H1 (cell line): ENCODE measurements around the gene CSRNP3. TPM values are rescaled to one million over a fixed set of nuclear protein-coding genes. Genes with fewer than 3 reads are reported as not detected.

Source experiments
- CTCF ChIA-PET: fragments of 300-600 bp; sonication (Branson Sonifier 250); formaldehyde crosslinking; loops from one replicate; lab custom pipeline; 2021; ENCODE audit not compliant: partially characterized antibody; lab: Charles Lee
- POLR2A ChIA-PET: fragments of 300-600 bp; sonication (Branson Sonifier 250); formaldehyde crosslinking; loops from one replicate; lab custom pipeline; 2021; ENCODE audit warnings: inconsistent platforms; ENCODE audit not compliant: partially characterized antibody; lab: Charles Lee
- DNase-seq, 2 experiments: peaks; one replicate each; pipeline versions ENCODE4 v3.0.0 to v3.0.0-alpha.2; 2010 to 2022; ENCODE audit warnings: low spot score in 2 of 2, low read depth in 1 of 2, mixed read lengths in 1 of 2
- FAIRE-seq: peaks from 2 replicates; lab custom pipeline; 2011; peaks lifted over from hg19 to GRCh38; lab: Jason Lieb, UNC
- H2AFZ ChIP-seq: 2 replicates; pipeline ENCODE4 v1.8.1; 2012; ENCODE audit warnings: low read length, inconsistent platforms
- H2AK5ac ChIP-seq: 2 replicates; pipeline ENCODE4 v1.6.1; 2013; ENCODE audit warnings: low read depth, low read length
- H2BK120ac ChIP-seq: replicated peaks from 2 replicates; pipeline ENCODE3; 2013; ENCODE audit warnings: low read depth, low read length, inconsistent platforms
- H2BK12ac ChIP-seq: 2 replicates; pipeline ENCODE4 v1.6.1; 2013; ENCODE audit warnings: low read depth, low read length
- H2BK15ac ChIP-seq: 2 replicates; pipeline ENCODE4 v1.6.1; 2013; ENCODE audit warnings: low read length
- H2BK20ac ChIP-seq: 2 replicates; pipeline ENCODE4 v1.6.1; 2013; ENCODE audit warnings: low read length
- H2BK5ac ChIP-seq: 2 replicates; pipeline ENCODE4 v1.6.1; 2013; ENCODE audit warnings: low read depth, low read length
- H3K14ac ChIP-seq: 2 replicates; pipeline ENCODE4 v1.6.1; 2013; ENCODE audit warnings: inconsistent platforms; ENCODE audit not compliant: insufficient read length
- H3K18ac ChIP-seq: 2 replicates; pipeline ENCODE4 v1.6.1; 2013; ENCODE audit warnings: low read length; ENCODE audit errors: extremely low read depth
- H3K23ac ChIP-seq: 2 replicates; pipeline ENCODE4 v1.6.1; 2013; ENCODE audit warnings: inconsistent platforms; ENCODE audit not compliant: insufficient read length
- H3K23me2 ChIP-seq: 2 replicates; pipeline ENCODE4 v1.6.1; 2013; ENCODE audit warnings: low read depth, low read length
- H3K27ac ChIP-seq: 2 replicates; pipeline ENCODE4 v1.6.1; 2011; ENCODE audit warnings: low read depth, low read length, inconsistent platforms
- H3K27me3 ChIP-seq, 4 experiments: replicated peaks in 1 of 4; 1 replicate in 1 of 4; 2 replicates in 3 of 4; pipeline versions ENCODE4 v1.6.1 to v1.8.1; 2011 to 2013; ENCODE audit warnings: low read length in 3 of 4, mild to moderate bottlenecking in 3 of 4, inconsistent platforms in 2 of 4, mixed read lengths in 2 of 4, moderate library complexity in 1 of 4; ENCODE audit not compliant: control insufficient read depth in 3 of 4, insufficient read depth in 3 of 4; ENCODE audit errors: extremely low read depth in 1 of 4
- H3K36me3 ChIP-seq, 4 experiments: 2 replicates each; pipeline versions ENCODE4 v1.6.1 to v1.8.1; 2011 to 2013; ENCODE audit warnings: mild to moderate bottlenecking in 4 of 4, low read length in 3 of 4, moderate library complexity in 2 of 4, control low read depth in 1 of 4, inconsistent platforms in 1 of 4; ENCODE audit not compliant: insufficient read depth in 4 of 4, control insufficient read depth in 2 of 4
- H3K4ac ChIP-seq: replicated peaks from 2 replicates; pipeline ENCODE3; 2013; ENCODE audit warnings: low read length, low read depth, mixed read lengths, inconsistent platforms; ENCODE audit not compliant: insufficient read length
- H3K4me1 ChIP-seq, 4 experiments: replicated peaks in 1 of 4; 1 replicate in 1 of 4; 2 replicates in 3 of 4; pipeline versions ENCODE4 v1.6.1 to v1.8.1; 2011 to 2013; ENCODE audit warnings: low read length in 3 of 4, inconsistent platforms in 2 of 4, mixed read lengths in 1 of 4; ENCODE audit not compliant: insufficient read depth in 4 of 4, control insufficient read depth in 3 of 4
- H3K4me2 ChIP-seq, 2 experiments: 2 replicates each; pipeline versions ENCODE4 v1.6.1 to v1.8.1; 2011 to 2013; ENCODE audit warnings: low read depth in 2 of 2, low read length in 2 of 2, control low read depth in 1 of 2, inconsistent platforms in 1 of 2, mild to moderate bottlenecking in 1 of 2; ENCODE audit not compliant: insufficient read depth in 1 of 2
- H3K4me3 ChIP-seq, 4 experiments: fragments of 200-600, 300-600 bp in 1 of 4; sonication (generic), shearing (Covaris generic), sonication (Bioruptor Twin) in 1 of 4; 2 replicates each; pipeline versions ENCODE4 v1.5.1 to v1.8.1; 2011 to 2016; ENCODE audit warnings: low read length in 4 of 4, low read depth in 3 of 4, control low read depth in 2 of 4, inconsistent platforms in 2 of 4, mild to moderate bottlenecking in 2 of 4, mixed read lengths in 1 of 4, moderate library complexity in 1 of 4; ENCODE audit not compliant: insufficient read depth in 2 of 4; ENCODE audit errors: extremely low read depth in 1 of 4
- H3K56ac ChIP-seq: replicated peaks from 2 replicates; pipeline ENCODE3; 2013; ENCODE audit warnings: low read depth, mild to moderate bottlenecking, mixed read lengths, low read length, inconsistent platforms; ENCODE audit not compliant: insufficient read length
- H3K79me1 ChIP-seq: 2 replicates; pipeline ENCODE4 v1.6.1; 2013; ENCODE audit warnings: low read depth, low read length, control low read depth
- H3K79me2 ChIP-seq, 2 experiments: 2 replicates each; pipeline versions ENCODE4 v1.6.1 to v1.8.1; 2012 to 2013; ENCODE audit warnings: low read length in 2 of 2, mild to moderate bottlenecking in 2 of 2, inconsistent platforms in 1 of 2; ENCODE audit not compliant: insufficient read depth in 2 of 2, control insufficient read depth in 1 of 2
- H3K9ac ChIP-seq, 4 experiments: replicated peaks in 1 of 4; 1 replicate in 1 of 4; 2 replicates in 3 of 4; pipeline versions ENCODE4 v1.6.1 to v1.8.1; 2011 to 2013; ENCODE audit warnings: low read depth in 3 of 4, low read length in 3 of 4, control low read depth in 2 of 4, mild to moderate bottlenecking in 2 of 4, moderate library complexity in 2 of 4, inconsistent platforms in 1 of 4; ENCODE audit errors: extremely low read depth in 1 of 4
- H3K9me3 ChIP-seq, 2 experiments: 2 replicates each; pipeline versions ENCODE4 v1.6.1 to v1.8.1; 2012 to 2013; ENCODE audit warnings: mild to moderate bottlenecking in 2 of 2, moderate library complexity in 2 of 2, control low read depth in 1 of 2, inconsistent platforms in 1 of 2, low read depth in 1 of 2, low read length in 1 of 2, mixed read lengths in 1 of 2; ENCODE audit not compliant: insufficient read depth in 2 of 2
- H4K20me1 ChIP-seq, 2 experiments: replicated peaks in 1 of 2; 2 replicates each; pipeline versions ENCODE3 to v1.8.1; 2011 to 2013; ENCODE audit warnings: inconsistent platforms in 2 of 2, low read length in 2 of 2, mild to moderate bottlenecking in 1 of 2; ENCODE audit not compliant: insufficient read depth in 2 of 2, control insufficient read depth in 1 of 2
- H4K5ac ChIP-seq: 2 replicates; pipeline ENCODE4 v1.6.1; 2013; ENCODE audit warnings: low read length, low read depth, mixed read lengths, inconsistent platforms; ENCODE audit not compliant: insufficient read length
- H4K8ac ChIP-seq: 2 replicates; pipeline ENCODE4 v1.8.0; 2013; ENCODE audit warnings: mild to moderate bottlenecking, moderate library complexity, low read length, inconsistent platforms; ENCODE audit not compliant: insufficient read depth; ENCODE audit errors: extremely low read depth
- H4K91ac ChIP-seq: replicated peaks from 2 replicates; pipeline ENCODE3; 2013; ENCODE audit warnings: low read length, mixed read lengths, inconsistent platforms; ENCODE audit not compliant: insufficient read length
- GTF2F1 ChIP-seq: IDR thresholded peaks from 2 replicates; pipeline ENCODE4 v1.6.1; 2012; ENCODE audit warnings: low read depth, low read length, improper control_type of control experiment, borderline replicate concordance
- JUN ChIP-seq: IDR thresholded peaks from 2 replicates; pipeline ENCODE4 v1.6.1; 2011; ENCODE audit warnings: low read depth, mild to moderate bottlenecking, improper control_type of control experiment, low read length
- KDM4A ChIP-seq: IDR thresholded peaks from one replicate; pipeline ENCODE4 v1.7.1; 2012; ENCODE audit warnings: low read depth, mild to moderate bottlenecking, moderate library complexity, low read length, inconsistent platforms; ENCODE audit not compliant: severe bottlenecking
- KDM5A ChIP-seq: fragments of 200-600 bp; IDR thresholded peaks from 2 replicates; pipeline ENCODE4 v1.7.1; 2012; ENCODE audit warnings: mild to moderate bottlenecking, low read length, inconsistent platforms, mixed read lengths
- MAFK ChIP-seq: IDR thresholded peaks from 2 replicates; pipeline ENCODE4 v1.6.1; 2012; ENCODE audit warnings: low read depth, mild to moderate bottlenecking, improper control_type of control experiment, low read length
- POLR2A ChIP-seq, 2 experiments: IDR thresholded peaks; 1 replicate in 1 of 2; 2 replicates in 1 of 2; pipeline ENCODE4 v1.6.1; 2011; ENCODE audit warnings: low read depth in 2 of 2, low read length in 2 of 2, mild to moderate bottlenecking in 2 of 2; ENCODE audit errors: control extremely low read depth in 1 of 2
- POLR2AphosphoS5 ChIP-seq: IDR thresholded peaks from 2 replicates; pipeline ENCODE4 v1.6.1; 2011; ENCODE audit warnings: low read depth, low read length
- RAD21 ChIP-seq, 2 experiments: IDR thresholded peaks in 1 of 2; conservative IDR thresholded peaks in 1 of 2; 2 replicates each; pipeline ENCODE4 v1.6.1; 2011; ENCODE audit warnings: low read depth in 2 of 2, low read length in 2 of 2, improper control_type of control experiment in 1 of 2, inconsistent platforms in 1 of 2, mild to moderate bottlenecking in 1 of 2, moderate library complexity in 1 of 2
- RXRA ChIP-seq: IDR thresholded peaks from 2 replicates; pipeline ENCODE4 v1.6.1; 2011; ENCODE audit warnings: low read depth, mild to moderate bottlenecking, low read length, moderate library complexity; ENCODE audit not compliant: insufficient read depth
- SP1 ChIP-seq: IDR thresholded peaks from 2 replicates; pipeline ENCODE4 v1.6.1; 2011; ENCODE audit warnings: low read depth, low read length
- SRF ChIP-seq: IDR thresholded peaks from 2 replicates; pipeline ENCODE4 v1.6.1; 2011; ENCODE audit warnings: mild to moderate bottlenecking, low read depth, low read length, moderate library complexity
- TCF12 ChIP-seq: IDR thresholded peaks from 2 replicates; pipeline ENCODE4 v1.6.1; 2011; ENCODE audit warnings: low read depth, mild to moderate bottlenecking, low read length
- USF2 ChIP-seq: IDR thresholded peaks from 2 replicates; pipeline ENCODE4 v1.6.1; 2011; ENCODE audit warnings: low read length, improper control_type of control experiment
- YY1 ChIP-seq: IDR thresholded peaks from 2 replicates; pipeline ENCODE4 v1.6.1; 2011; ENCODE audit warnings: low read depth, mild to moderate bottlenecking, low read length
- ZNF274 ChIP-seq: IDR thresholded peaks from 2 replicates; pipeline ENCODE4 v1.7.0; 2012; ENCODE audit warnings: low read length, borderline replicate concordance; ENCODE audit errors: extremely low read depth
- WGBS, 2 experiments: shearing (Covaris generic) in 1 of 2; methylation state at CpG; one replicate each; pipeline versions ENCODE4 v1.1.6 to v1.1.7; 2013 to 2015; ENCODE audit warnings: low lambda C conversion rate in 2 of 2, mixed read lengths in 2 of 2, inconsistent platforms in 1 of 2, low coverage in 1 of 2, missing lambda C conversion rate in 1 of 2; ENCODE audit not compliant: insufficient replicate concordance in 2 of 2, insufficient coverage in 1 of 2, insufficient read length in 1 of 2; ENCODE audit errors: extremely low coverage in 1 of 2, missing lambda C conversion rate in 1 of 2; 5-methylcytosine and 5-hydroxymethylcytosine counted together
- polyA plus RNA-seq, 7 experiments: library from polyadenylated mRNA; depleted of rRNA in 3 of 7; stranded (reverse) in 5 of 7; unstranded in 2 of 7; fragments of >200 nt in 5 of 7; fragments of 200-250 nt in 2 of 7; gene quantifications; 1 replicate in 5 of 7; 2 replicates in 1 of 7; 4 replicates in 1 of 7; pipeline versions ENCODE4 v1.2.1 to v1.2.3, GENCODE V29; 2011 to 2013; ENCODE audit warnings: missing spikeins in 2 of 7, mixed read lengths in 2 of 7
- total RNA-seq: library from RNA; stranded (reverse); fragmentation: NEBNext Ultra II Directional; extraction: Animal tissue kit (Norgen Biotek cat#: 25700); gene quantifications from 2 replicates; pipeline ENCODE4 v1.2.1, GENCODE V29; 2021

CSRNP3 gene
- total and polyA plus RNA-seq, 2 of the 8 experiments (the other 6 are each of a cell fraction or from before 2014, with no cell fraction given), result 1.3 to 6.5 TPM

- ChIA-PET CTCF (interaction anchor here (1.0 kb wide), 1 partner anchor 188 kb away, joined by 3 read pairs; no protein-coding TSS in a partner anchor), POLR2A (no interaction called here)
- Histone ChIP-seq H3K23me2 (no peaks in the 10 kb centered on the region), H2BK20ac (no peak overlapping the region), H3K9me3 (no peaks in the 10 kb centered on the region), H2BK5ac (no peak overlapping the region), H3K4ac (no peak overlapping the region), H3K79me1 (no peaks in the 10 kb centered on the region), H3K79me2 (no peaks in the 10 kb centered on the region), H4K8ac (no peak overlapping the region), H2AFZ (no peak overlapping the region), H3K4me1 (peaks cover 0 to 4% (median 1%) of the 10 kb centered on the region in 4 experiments; a peak in 3 of 7 replicates), H3K23ac (no peak overlapping the region), H3K4me2 (no peak overlapping the region), H4K91ac (no peak overlapping the region), H2AK5ac (no peak overlapping the region), H3K56ac (no peak overlapping the region), H3K14ac (no peak overlapping the region), H3K27me3 (no peaks in the 10 kb centered on the region), H3K9ac (no peak overlapping the region), H3K18ac (no peak overlapping the region), H2BK120ac (no peak overlapping the region), H4K5ac (no peak overlapping the region), H2BK15ac (no peak overlapping the region), H3K27ac (no peak overlapping the region), H3K4me3 (no peak overlapping the region), H4K20me1 (no peaks in the 10 kb centered on the region), H3K36me3 (no peaks in the 10 kb centered on the region), H2BK12ac (no peak overlapping the region)
- 92% methylated on average over 2 of the region's 2 CpGs; no CpG with 5 or more reads in 1 of the 2 experiments for WGBS, 2 experiments
- FAIRE-seq, result no peak
- DNase-seq, result no peak
- TF ChIP-seq KDM5A, result no peak
- TF ChIP-seq USF2, result no peak
- TF ChIP-seq POLR2A (IDR thresholded peaks at IDR 0.05; ENCODE audit: control extremely low read depth in 1 of 2, low read depth in 2 of 2, low read length in 2 of 2), result no peak
- no peak for TF ChIP-seq ZNF274
- TF ChIP-seq RXRA, result no peak
- no peak for TF ChIP-seq GTF2F1
- TF ChIP-seq RAD21 (IDR thresholded peaks at IDR 0.05 in 1 of 2, conservative IDR thresholded peaks at IDR 0.05 in 1 of 2; ENCODE audit: low read depth in 2 of 2, low read length in 2 of 2), result no peak
- no peak for TF ChIP-seq KDM4A
- no peak for TF ChIP-seq JUN
- no peak for TF ChIP-seq MAFK
- no peak for TF ChIP-seq YY1
- no peak for TF ChIP-seq SRF
- no peak for TF ChIP-seq POLR2AphosphoS5
- no peak for TF ChIP-seq SP1
- TF ChIP-seq TCF12, result no peak
Observed at GRCh38 chr2:165686800-165687199, 217.3 kb downstream of the CSRNP3 start.
